ENCODE measurements around the gene MAN1A1.

DNA sequence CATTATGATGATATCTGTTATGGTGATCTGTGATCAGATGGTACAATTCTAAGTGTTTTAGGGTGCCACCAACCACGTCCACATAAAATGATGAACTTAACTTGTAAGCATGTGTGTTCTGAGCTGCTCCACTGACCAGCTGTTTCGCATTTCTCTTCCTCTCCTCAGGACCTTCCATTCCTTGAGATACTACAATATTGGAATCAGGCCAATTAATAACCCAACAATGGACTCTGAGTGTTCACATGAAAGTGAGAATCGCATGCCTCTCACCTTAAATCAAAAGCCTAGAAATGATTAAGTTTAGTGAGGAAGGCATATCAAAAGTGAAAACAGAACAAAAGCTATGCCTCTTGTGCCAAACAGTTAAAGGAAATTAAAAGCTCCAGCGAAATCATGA, 114.6 kb downstream of the MAN1A1 start:
- TF ChIP-seq, protein P1, sequence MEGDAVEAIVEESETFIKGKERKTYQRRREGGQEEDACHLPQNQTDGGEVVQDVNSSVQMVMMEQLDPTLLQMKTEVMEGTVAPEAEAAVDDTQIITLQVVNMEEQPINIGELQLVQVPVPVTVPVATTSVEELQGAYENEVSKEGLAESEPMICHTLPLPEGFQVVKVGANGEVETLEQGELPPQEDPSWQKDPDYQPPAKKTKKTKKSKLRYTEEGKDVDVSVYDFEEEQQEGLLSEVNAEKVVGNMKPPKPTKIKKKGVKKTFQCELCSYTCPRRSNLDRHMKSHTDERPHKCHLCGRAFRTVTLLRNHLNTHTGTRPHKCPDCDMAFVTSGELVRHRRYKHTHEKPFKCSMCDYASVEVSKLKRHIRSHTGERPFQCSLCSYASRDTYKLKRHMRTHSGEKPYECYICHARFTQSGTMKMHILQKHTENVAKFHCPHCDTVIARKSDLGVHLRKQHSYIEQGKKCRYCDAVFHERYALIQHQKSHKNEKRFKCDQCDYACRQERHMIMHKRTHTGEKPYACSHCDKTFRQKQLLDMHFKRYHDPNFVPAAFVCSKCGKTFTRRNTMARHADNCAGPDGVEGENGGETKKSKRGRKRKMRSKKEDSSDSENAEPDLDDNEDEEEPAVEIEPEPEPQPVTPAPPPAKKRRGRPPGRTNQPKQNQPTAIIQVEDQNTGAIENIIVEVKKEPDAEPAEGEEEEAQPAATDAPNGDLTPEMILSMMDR (IDR thresholded peaks at IDR 0.05), result no peak
- TF ChIP-seq POLR2A (IDR thresholded peaks at IDR 0.05), result no peak

Measured in body of pancreas (tissue), 4 donors.